ENCODE measurements around the gene RECQL5.
A peak's percentile ranks its signal among the peaks of the same experiment; 100 is the strongest.

Gene RECQL5

DNA sequence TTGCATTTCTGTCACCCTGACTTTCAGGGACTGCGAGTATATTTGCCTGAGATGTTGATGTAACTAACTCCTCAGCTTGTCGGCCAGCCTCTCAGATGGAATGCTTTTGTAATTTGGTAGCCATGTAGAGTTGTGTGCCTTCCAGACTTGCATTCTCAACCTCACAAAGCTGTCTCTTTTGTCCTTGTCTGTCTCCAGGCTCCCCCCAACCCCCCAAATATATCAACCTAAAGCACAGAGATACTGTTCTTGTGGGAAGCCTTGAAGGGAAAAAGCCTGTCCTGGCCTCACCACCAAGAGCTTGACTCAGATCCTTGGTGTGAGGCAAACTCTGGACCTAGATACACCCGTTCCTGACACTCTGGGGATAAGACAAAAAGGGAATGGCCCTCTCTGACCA lies 18.5 kb upstream of the RECQL5 start:
- no peak for DNase-seq

DNA sequence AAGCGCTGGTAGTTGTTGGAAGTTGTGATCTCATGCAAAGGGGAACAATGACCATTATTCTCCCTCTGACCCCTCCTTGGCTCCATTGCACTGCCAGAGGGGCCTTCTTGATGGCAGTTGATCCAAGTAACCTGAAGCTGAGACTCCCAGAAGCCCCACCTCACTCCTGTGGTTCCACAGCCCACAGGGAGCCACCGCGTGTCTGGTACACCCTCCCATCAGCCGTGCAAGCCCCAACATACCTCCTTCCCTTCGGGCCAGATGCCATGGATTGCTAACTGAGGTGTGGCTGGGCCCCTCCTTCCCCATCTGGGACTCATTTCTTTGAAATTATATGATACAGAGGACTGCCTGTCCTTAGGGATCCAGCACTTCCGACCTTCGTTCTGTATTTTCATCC lies 18.0 kb upstream of the RECQL5 start:
- no peak for DNase-seq

DNA sequence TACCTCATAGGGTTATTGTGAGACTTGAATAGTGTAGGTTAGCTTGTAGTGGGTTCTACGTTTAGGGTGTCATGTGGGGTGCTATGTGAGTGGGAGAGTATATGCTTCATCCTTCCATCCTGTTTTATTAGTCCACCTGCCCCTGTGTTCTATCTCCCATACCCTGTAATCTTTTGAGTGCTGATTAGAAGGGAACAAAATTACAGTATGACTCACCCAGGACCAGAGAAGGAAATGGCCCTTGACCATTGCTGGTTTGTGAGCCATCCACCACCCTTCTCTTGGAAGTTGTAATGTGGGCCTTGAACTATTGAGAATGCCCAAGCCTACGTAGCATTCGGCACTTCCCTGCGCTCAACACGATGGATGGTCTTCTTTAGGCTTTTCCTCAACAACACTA lies 17.3 kb upstream of the RECQL5 start:
- no peak for DNase-seq

DNA sequence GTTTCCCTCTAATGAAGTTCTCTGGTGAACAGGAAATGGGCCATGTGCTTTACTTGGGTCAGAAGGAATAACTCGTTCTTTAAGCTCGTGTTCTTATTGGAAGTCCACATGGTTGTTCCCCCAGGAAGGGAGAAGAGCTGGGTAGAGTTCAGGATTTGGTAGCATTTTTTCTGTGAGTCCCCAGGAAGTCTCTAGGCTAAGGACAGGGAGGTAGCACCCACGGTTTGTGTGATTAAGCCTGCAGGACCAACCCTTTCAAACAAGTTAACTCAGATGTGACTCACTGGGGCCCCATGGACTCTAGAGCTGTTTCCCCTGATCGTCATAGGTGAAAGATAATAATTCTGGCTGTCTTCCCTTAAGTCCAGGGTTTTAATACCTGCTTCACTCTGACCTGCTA lies 16.6 kb upstream of the RECQL5 start:
- no peak for DNase-seq

DNA sequence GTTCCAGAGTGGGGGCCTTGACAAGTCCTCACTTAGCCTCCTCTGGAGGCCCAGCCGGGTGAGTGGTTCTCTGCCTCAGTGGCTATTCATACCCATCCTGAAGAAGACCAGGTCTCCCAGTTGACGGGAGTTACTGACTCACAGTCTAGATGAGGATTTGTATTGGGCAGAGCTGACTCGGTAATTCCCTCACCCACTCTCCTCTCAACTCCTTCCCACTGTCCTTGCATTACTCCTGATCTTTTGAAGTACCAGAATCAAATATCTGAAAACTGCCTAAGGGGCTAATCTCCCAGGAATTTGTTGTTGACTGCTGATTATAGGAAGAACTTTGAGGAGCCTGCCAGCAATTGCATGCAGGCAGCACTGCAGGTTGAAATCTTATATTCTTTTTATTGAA lies 14.3 kb upstream of the RECQL5 start:
- no peak for DNase-seq

DNA sequence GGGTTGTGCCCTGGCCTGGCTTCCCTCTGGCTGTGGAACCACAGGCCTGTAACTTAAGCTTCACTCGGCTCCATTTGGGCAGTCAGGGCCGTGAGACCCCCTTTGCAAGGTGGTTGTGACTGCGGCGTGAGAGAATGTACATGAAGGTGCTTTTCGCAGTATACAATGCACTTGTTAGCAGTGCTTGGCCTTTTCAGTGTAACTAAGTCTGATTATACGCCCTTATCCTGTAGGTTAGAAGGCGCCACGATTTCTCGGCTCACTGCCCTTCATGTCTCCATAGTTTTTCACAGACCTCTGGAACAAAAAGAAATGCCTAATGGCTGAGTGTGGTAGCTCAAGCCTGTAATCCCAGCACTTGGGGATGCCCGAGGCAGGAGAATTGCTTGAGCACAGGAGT lies 13.5 kb upstream of the RECQL5 start:
- DNase-seq: no peak

DNA sequence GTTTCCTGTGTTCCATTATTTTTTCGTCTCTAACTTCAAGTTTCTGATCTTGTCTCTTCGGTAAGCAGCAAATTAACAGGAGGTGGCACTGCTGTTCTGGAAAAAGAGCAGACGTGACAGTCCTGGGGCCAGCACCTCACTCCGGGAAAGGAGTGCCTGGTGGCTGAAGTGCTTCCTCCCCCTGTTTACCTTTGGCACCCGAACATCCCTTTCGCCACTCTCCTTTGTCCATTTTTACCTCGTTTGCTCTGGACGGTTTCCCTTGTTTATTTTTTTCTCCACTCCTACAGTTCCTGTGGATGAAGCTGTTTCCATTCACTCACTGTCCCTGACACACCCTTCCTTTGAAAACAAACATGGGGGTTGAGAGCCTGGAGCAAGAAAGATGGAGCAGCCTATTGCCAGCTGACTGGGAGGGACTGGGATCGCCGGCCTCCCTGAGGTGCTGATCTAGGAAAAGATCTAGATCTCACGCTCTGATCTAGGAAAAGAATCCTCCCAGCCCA lies 12.8 kb upstream of the RECQL5 start:
- no peak for DNase-seq

DNA sequence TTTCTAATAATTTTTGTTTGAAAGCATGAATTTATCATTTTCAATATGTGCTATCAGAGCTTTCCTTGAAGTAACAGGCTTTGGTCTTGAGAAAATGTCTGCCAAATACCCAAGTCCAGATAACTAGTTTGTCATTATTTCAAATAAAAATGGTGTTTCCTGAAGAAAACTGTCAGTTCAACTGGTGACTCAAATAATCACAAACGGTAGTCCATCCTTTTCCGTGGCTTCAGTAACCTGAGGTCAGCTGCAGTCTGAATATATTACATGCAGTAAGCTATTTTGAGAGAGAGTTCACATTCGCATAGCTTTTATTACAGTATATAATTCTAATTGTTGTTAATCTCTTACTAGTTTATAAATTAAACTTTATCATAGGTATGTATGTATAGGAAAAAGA lies 9.5 kb upstream of the RECQL5 start:
- no peak for DNase-seq

DNA sequence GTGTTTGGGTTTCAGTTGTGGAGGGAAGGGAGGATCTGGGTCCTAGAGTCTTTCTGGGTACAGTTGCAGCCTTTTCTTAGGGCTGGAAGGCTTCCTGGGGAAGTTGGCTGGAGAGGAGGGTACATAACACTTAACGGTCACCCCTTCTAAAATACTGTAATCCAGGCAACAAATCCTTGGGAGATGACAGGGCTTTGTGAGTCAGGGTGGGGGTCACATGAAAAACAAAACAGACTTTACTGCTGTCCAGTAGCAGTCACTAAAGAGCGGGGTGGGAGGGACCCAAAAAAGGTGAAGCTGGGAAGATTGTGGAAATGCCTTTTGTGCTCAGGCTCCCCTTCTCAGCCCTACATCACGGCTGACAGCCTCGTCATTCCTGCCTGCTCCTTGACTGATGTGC lies 6.5 kb upstream of the RECQL5 start:
- no peak for DNase-seq

DNA sequence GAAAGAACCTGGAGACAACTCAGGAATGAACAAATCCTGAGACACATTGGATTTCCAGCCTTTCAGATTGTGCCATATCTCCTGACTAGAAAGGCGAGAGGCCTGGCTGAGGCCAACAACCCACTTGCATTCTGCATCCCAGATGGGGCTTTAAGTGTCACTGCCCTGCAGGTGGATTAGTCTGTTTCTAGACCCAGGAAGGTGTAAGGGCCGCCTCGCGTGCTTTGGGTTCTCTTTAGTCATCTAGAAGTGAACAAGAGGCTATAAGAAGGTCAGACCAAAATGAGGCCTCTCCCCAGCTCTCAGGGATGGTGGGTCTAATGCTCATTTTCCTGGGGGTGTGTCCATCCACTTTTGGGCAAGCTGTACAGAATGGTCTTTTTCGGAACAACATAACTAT lies 5.1 kb upstream of the RECQL5 start:
- no peak for DNase-seq

DNA sequence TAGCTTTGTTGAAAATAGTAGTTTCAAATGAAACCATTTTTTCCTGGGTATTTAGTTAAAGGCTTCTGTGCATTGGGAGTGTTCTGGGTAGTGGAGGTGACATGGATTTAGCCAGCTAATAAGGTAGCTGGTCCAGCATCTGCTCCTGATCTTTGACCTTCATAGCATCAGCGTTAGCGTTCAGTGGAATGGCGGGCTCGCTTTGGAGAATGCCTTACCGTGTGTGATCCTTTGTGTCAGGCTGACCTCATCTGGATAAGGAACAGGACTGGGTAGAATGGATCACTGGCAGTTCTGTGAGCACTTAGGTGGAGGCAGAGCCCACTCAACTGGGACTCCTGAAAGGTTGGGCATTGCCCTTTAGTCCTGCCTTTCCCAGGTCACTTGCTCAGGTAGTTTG lies 3.9 kb upstream of the RECQL5 start:
- no peak for DNase-seq

DNA sequence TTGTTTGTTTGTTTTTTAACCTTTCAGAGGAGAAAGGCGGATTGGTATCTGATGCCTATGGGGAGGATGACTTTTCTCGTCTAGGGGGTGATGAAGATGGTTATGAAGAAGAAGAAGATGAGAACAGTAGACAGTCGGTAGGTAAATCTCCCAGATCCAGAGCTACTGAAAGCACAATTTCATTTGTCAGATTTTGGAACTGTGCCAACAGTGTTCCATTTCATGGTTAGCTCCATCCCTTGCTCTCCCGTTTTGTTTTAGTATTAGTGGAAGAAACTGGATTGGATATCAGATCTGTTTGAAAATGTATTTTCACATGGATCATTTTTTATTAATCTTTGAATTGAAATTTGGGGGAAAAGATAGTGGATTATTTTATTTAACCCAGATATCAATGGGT lies 1.5 kb upstream of the RECQL5 start:
- no peak for DNase-seq

DNA sequence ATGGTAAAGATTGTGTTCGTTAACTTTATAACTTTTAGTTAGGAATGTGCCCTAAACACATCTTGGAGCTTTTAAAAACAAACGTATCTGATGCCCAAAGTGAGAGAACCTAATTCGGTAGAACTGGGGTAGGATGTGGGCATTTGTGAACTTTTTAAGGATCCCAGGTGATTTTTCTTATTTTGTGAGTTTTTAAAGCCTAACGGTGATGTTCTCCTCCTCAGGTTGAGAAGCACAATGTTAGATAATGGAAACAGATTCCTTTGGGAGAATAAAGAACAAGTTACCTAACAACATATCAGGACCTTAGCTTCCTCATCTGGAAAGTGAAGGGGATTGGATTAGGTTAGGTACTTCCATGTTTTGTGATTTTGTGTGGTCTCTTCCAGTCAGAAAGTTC lies 871 bp upstream of the RECQL5 start:
- no peak for DNase-seq

DNA sequence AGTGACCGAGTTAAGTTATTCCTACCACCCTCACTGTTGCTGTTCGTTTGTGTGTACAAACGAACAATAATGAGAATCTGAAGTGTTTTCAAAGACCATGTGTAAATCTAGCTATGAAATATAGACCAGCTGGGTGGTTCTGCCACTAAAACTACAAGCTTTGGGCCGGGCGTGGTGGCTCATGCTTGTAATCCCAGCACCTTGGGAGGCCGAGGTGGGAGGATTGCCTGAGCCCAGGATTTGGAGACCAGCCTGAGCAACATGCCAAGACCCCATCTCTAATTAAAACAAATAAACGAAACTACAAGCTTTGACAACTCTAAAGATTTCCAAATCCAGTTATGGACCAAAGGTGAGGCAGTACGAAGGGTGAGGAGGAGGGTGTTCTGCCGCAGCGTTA lies 973 bp downstream of the RECQL5 start:
- no peak for DNase-seq

DNA sequence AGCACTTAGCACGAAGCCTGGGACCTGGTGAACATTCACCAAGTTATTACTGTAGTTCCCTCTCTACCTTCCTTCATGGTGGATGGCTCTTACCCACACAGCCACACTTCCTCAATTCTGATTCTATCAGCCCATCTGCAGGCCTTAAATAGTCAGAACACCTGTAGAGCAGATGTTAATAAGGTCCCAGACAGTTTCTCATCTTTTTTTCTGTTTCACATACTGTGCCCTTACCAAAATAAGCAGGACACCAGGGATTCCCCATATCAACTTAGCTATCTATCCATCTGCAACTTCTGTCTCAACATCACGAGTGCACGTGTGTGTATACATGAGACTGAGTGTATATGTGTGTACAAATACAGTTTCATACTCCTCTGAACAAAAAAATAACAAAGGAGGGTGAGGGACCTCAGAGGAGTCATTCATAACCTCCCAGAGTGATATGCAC lies 2.8 kb downstream of the RECQL5 start:
- no peak for DNase-seq

DNA sequence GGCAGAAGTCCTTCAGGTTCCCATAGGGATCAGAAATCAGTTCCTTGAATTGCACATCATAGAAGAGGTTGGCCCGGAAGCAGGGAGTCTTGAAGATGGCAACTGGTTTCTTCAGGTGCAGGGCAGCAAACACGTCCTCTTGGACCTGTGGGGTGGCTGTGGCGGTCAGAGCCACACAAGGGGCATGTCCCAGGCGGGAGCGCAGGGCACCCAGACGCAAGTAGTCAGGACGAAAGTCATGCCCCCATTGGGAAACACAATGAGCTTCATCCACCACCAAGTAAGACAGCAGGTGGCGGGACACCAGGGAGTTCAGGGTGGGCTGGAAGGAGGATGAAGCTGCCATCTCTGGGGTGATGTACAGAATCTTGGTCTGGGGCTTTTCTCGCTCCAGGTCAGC lies 4.4 kb downstream of the RECQL5 start:
- DNase-seq: no peak

DNA sequence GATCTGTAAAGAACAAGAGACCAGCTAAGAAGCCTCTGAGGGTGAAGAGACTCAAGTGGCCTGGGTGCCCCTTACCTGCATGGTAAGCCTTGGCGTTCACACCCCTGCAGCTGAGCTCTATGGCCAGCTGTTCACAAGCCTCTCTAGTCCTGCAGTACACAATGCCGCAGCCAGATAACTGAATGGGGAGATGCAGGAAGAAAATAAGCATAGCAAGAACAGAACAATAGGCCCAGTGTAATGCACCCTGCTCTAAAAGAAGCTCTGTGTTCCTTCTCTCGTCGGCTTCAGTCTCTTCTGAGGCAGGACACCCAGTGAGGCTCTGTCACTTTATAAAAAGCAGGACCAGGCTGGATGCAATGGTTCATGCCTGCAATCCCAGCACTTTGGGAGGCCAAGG lies 5.4 kb downstream of the RECQL5 start:
- DNase-seq: no peak

DNA sequence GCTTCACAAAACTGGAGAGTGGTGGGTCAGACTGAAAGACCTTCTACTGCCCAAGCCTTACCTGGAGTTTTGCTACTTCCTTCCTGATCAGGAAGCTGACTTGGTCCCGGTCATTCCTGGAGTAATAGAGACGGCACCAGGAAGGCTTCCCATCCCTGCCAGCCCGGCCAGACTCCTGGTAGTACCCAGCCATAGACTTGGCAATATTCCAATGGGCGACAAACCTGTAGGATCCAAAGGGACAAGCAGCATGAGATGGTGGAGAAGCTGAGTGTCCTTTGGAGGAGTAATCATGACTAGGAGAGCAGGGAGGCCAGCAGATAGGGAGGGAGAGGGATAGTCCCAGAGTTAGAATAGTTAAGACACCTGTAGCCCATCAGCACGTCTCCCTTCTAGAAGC lies 8.7 kb downstream of the RECQL5 start:
- no peak for DNase-seq

DNA sequence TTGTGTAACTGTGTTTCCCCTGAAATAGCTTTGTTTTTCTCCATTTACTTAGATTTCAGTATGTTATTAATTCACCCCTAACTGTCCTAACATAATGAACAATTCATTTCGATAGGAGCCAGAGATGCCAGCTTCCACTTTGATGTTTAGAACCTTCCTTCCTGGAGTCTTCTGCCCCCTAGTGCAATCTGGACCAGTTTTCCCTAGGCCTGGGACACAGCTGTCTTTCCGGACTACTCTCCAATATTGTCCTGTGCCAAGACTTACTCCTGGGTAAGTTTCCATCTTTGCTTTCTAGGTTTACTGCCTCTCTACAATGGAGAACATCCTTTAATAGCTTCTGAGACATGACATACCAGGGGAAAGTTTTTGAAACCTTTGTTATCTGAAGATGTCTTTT lies 12.8 kb downstream of the RECQL5 start:
- DNase-seq: peak; percentile 43

DNA sequence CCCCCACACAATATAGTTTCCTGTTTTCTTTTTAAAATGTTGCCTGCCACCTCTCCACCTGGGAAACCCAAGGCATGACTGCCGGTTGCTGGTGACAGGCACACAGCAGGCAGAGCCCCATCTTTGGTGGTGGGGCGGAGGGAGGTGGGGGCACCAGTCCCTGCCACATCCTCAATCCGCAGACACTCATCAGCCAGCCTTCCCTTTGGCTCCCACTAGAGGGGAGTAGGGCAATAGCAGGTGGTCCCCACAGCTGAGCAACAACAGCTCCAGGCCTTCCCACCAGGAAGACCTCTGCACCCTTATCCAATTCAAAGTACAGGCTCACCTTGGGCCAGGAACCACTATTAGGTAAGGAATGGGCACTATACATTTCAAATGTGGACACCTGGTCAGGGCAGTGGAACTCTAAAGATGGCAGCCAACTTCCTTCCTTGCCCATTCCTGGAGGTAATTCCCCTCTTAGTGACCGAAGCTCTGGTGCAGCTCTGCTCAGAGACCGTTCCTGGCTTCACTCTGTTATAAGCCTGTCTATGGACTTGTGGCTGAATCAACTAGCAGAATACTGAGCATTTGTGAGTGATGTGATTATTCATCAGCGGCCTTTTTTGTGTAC lies 13.9 kb downstream of the RECQL5 start:
- DNase-seq: no peak

DNA sequence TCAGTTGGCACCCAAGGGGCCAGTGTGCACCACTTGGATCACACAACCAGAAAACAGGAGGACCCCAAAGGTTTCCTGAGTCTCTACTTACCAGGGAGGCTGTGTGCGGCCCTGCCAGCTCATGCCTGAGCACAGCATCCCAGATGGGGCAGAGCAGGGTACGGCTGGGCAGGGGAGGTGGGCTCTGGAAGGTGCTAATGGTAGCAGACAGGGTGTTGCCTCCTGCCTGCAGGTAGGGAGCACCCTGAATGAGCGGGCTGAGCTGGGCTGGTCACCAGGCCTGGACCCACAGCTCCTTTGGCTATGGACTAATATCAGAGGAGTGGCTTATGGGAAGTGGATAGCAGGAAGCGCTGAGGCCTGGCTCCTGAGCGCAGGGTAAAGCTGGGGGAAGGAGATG lies 14.6 kb downstream of the RECQL5 start:
- DNase-seq: no peak

DNA sequence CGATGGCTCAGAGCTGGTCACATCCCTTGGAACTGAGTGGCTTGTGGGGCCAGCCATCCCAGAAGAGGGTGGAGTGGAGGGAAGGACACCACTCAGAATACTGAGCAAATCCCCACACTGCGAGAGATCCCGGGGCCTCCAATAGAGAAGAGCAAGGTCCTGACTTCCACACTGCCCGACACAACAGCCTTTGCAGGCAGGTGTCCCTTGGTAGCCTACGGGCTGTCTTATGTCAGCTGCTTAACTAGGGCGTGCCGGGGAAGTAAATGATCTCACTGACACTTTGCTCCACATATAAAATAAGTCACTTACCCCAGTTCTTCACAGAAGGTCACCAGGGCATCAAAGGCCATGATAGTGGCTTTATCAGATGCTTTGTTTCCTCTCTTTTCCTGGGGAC lies 16.1 kb downstream of the RECQL5 start:
- DNase-seq: no peak

DNA sequence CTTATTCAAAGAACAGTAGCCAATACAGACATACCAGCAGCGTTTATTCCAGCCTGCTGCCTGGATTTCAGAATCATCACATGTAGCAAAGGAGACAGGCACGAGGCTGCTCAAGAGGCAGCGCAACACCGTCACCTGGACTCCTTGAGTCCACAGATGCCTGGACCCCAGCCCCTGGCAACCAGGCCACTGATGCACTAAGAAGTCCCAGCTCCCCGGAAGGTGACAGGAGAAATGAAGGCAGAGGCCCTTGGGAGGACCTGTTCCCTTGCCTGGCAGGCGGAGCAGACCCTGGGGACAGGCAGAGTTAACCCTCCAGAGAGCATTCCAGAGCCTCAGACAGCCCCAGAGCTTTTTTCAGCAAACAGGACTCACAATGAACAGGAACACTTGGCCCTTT lies 17.3 kb downstream of the RECQL5 start:
- DNase-seq: no peak

DNA sequence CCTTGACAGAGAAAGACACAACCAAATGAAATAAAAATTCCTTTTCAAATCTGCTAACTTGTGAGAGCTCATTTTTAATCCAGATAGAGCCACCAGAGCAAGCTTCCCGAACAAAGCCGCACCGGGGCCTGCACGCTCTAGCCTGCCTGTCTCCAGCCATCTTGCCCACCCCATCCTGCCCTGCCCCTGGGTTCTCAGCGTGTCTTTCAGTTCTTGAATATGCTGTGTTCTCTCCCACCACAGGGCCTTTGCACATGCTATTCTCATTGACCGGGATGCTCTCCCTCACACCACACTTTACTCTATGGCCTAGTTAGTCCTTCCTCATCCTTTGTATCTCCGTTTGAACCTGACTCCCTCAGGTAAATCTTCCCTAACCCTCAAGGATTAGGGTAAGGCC lies 19.0 kb downstream of the RECQL5 start:
- no peak for DNase-seq

DNA sequence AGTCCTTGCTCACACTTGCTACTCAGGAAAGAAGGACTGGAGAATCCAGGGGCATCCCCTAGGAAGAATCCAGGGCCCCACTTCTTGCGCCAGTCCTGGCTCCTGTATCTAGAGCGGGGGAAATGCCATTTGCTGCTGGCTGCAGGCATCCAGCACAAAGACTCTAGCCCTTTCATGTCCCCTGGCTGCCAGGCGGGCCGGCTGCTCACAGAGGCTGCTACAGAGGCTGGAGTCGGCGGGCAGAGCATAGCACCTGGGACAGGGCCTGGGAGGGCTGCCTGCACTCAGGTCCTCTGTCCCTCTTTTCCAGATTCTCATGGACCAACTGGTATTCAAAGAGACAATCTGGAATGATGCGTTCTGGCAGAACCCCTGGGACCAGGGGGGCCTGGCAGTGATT lies 19.9 kb downstream of the RECQL5 start:
- DNase-seq: no peak

DNA sequence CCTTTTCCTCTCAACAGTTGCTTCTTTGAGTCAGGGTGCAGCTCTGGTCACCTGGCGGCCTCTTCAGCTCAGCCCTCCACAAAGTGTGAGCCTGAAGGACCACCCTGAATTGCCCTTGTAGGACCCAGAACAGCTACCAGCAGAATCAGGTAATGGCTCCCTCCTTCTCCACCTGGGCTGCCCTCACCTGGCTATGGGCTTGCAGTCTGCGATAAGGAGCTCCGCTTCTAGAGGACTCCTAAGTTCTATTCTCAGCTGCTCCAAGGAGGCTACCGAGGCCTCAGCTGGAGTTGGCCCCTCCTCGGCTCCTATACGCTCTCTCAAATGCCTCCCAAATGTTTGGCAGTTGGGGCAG lies 20.3 kb downstream of the RECQL5 start:
- DNase-seq: no peak
